AG10803 (cell line): ENCODE results near the gene CPXM1.
"Not testable (repeated sequence)": the region's sequence is repeated elsewhere in the genome, so short reads cannot be mapped to it uniquely, and the experiment has no call there.

Experiments used
- DNase-seq: peaks from one replicate; pipeline ENCODE4 v3.0.0; 2010; ENCODE audit warnings: low read depth
- H3K4me3 ChIP-seq: 2 replicates; pipeline ENCODE4 v1.5.1; 2011; ENCODE audit warnings: mild to moderate bottlenecking, low read length, control low read depth
- TF ChIP-seq, protein P1 (sequence below): conservative IDR thresholded peaks from 2 replicates; pipeline ENCODE4 v1.5.1; 2011; ENCODE audit warnings: mild to moderate bottlenecking, low read length, control low read depth, inconsistent platforms

Gene CPXM1

DNA sequence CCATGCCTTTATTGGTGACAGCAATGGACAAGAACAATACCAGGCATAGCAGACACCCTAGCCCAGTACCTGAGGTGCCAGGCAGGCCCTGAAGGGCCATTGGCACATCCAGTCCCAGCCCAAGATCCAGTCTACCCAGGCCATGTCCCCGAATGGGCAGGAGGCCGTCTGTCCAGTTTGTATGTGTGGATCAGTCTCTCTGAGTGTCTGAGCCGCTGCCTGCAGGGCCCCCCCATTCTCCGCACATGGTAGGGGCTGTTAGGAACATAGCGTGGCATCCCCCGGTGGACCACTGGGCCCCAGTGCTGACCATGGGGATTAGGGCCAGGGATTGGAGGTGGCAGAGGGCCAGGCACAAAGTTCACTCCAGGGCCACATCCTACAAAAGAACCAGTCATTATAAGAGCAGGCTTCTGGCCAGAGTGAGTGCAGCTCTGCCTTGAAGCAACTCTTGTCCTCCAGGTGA lies 34.9 kb upstream of the CPXM1 start:
- H3K4me3 ChIP-seq, result no peak overlapping the region
- TF ChIP-seq, protein P1, sequence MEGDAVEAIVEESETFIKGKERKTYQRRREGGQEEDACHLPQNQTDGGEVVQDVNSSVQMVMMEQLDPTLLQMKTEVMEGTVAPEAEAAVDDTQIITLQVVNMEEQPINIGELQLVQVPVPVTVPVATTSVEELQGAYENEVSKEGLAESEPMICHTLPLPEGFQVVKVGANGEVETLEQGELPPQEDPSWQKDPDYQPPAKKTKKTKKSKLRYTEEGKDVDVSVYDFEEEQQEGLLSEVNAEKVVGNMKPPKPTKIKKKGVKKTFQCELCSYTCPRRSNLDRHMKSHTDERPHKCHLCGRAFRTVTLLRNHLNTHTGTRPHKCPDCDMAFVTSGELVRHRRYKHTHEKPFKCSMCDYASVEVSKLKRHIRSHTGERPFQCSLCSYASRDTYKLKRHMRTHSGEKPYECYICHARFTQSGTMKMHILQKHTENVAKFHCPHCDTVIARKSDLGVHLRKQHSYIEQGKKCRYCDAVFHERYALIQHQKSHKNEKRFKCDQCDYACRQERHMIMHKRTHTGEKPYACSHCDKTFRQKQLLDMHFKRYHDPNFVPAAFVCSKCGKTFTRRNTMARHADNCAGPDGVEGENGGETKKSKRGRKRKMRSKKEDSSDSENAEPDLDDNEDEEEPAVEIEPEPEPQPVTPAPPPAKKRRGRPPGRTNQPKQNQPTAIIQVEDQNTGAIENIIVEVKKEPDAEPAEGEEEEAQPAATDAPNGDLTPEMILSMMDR, result no peak
- no peak for DNase-seq

DNA sequence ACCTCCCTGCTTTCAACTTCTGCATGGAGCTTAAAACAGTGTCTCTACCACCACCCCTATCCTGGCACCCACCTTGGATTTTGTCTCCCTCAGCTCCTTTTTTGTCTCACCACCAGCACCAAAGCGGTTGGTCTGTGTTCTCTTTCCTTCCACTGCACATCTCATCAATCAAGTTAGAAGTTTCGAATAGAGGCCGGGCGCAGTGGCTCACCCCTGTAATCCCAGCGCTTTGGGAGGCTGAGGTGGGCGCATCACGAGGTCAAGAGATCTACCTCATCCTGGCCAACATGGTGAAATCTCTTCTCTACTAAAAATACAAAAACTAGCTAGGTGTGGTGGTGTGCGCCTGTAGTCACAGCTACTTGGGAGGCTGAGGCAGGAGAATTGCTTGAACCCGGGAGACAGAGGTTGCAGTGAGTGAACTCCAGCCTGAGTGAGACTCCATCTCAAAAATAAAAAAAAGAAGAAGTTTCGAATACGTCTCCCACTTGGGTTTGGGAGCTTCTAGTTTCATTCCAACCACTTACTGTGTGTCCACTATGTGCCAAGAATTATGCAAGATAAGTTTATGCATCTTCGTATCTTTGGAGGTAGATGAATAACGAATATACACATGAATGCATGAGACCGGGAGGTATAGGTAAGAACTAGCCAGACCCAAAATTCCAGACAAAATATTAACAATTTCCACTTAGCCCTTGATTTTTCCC lies 34.1 kb upstream of the CPXM1 start:
- TF ChIP-seq, protein P1, result no peak
- DNase-seq, result no peak
- no peak overlapping the region for H3K4me3 ChIP-seq

DNA sequence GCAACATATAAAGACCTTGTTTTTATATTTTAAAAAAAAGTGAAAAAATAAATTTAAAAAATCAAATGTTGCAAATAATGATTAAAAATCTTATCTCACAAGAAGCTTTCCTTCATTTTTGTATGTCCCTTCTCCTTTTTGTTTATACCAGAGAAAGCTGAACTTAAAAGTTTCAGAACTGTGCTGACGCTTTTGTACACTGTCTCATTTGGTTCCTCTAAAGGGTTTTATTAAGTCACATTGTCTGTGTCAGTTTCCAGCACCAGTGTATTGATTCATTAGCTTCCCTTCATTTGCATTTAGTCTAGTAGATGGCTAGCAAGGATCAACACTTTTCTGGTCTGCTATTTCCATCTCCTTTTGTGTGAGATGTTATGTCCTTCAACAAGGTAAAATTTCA lies 33.3 kb upstream of the CPXM1 start:
- TF ChIP-seq, protein P1, result no peak
- DNase-seq, result no peak
- no peak overlapping the region for H3K4me3 ChIP-seq

- not testable (repeated sequence) for H3K4me3 ChIP-seq, DNase-seq
Measured at GRCh38 chr20:2831206-2831605, 30.8 kb upstream of the CPXM1 start.

DNA sequence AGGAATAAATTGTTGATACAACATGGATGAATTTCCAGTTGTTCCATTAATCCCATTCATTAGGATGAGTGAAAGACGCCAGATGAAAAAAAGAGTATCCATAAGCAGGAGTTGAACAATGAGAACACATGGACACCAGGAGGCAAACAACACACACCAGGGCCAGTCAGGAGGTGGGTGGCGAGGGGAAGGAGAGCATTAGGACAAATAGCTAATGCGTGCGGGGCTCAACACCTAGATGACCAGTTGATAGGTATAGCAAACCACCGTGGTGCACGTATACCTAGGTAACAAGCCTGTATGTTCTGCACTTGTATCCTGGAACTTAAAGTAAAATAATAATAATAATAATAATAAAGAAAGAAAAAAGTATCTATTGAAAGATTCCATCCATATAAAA lies 28.9 kb upstream of the CPXM1 start:
- no peak overlapping the region for H3K4me3 ChIP-seq
- TF ChIP-seq, protein P1, result no peak
- DNase-seq, result no peak

DNA sequence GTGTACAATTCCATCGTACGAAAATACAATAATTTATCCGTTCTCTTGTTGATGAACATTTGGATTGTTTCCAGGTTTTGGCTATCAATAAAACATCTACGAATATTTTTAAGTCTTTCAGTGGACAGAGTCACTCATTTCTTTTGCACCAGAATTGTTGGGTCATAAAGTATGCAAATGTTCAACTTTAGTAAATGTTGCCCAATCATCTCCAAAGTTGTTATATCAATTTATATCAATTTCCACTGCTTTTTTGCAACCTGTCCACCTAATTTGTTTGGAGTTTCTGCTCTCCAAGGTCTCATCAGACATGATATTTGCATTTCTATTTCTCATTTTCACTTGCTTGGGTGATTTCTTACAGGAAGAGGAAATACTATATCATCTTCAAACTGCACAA lies 26.2 kb upstream of the CPXM1 start:
- no peak for DNase-seq
- no peak overlapping the region for H3K4me3 ChIP-seq
- TF ChIP-seq, protein P1, result no peak

DNA sequence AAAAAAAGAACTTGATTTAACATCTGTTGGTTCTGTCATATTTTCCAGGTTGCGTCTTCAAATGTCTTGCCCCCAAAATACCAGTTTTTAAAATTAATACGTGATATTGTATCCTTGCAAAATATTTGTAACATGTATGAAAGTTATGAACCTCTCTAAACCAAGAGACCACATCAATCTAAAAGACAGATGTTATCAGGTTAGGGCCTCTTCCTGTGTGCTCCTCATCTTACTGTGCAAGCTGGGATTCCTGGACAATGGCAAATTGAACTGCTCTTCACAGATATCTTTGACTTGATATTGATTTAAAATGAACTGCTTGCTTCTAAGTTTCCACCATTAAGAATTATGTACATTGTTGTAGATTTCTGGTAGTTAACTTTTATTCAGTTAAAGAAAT lies 25.3 kb upstream of the CPXM1 start:
- no peak for DNase-seq
- H3K4me3 ChIP-seq, result no peak overlapping the region
- TF ChIP-seq, protein P1, result no peak
